ENCODE results near the gene HMCN1. TPM values are rescaled to one million over a fixed set of nuclear protein-coding genes. Genes with fewer than 3 reads are reported as not detected.

HMCN1 gene
- total and polyA plus RNA-seq, 2 donors from 2014 or later = 0.97 to 2.7 TPM

DNA sequence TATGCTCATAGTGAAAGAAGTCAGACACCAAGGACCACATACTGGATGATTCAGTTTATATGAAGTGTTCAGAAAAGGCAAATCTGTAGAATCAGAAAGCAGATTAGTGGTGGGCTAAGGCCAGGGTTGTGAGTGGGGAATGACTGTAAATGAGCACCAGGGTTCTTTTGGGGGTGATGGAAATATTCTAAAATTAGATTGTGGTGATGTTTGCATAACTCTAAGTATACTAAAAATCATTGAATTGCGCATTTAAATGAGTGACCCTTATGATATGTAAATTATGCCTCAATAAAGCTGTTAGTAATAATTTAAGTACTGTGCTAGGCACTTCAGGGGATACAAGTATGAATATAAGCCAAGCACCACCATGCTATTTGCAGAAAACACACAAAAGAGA is 384.5 kb downstream of the HMCN1 start:
- H3K4me3 ChIP-seq (ENCODE audit: low read length in 3 of 3) = no peak overlapping the region
- H3K27ac ChIP-seq (ENCODE audit: low read depth in 2 of 2, low read length in 2 of 2) = no peak overlapping the region
- FAIRE-seq (no peak), DNase-seq (no peak)
- no peaks in the 10 kb centered on the region for H3K4me1 ChIP-seq (ENCODE audit: control insufficient read depth in 2 of 3, insufficient read depth in 2 of 3, low read depth in 1 of 3, low read length in 3 of 3)
- no peaks in the 10 kb centered on the region for H3K9me3 ChIP-seq (ENCODE audit: control insufficient read depth in 2 of 3, insufficient read depth in 1 of 3, low read length in 3 of 3)
- H3K27me3 ChIP-seq (ENCODE audit: control insufficient read depth, insufficient read depth, low read length) = no peaks in the 10 kb centered on the region
- no peaks in the 10 kb centered on the region for H3K36me3 ChIP-seq (ENCODE audit: control insufficient read depth in 2 of 3, insufficient read depth in 3 of 3, low read length in 3 of 3)
- TF ChIP-seq, protein P1, sequence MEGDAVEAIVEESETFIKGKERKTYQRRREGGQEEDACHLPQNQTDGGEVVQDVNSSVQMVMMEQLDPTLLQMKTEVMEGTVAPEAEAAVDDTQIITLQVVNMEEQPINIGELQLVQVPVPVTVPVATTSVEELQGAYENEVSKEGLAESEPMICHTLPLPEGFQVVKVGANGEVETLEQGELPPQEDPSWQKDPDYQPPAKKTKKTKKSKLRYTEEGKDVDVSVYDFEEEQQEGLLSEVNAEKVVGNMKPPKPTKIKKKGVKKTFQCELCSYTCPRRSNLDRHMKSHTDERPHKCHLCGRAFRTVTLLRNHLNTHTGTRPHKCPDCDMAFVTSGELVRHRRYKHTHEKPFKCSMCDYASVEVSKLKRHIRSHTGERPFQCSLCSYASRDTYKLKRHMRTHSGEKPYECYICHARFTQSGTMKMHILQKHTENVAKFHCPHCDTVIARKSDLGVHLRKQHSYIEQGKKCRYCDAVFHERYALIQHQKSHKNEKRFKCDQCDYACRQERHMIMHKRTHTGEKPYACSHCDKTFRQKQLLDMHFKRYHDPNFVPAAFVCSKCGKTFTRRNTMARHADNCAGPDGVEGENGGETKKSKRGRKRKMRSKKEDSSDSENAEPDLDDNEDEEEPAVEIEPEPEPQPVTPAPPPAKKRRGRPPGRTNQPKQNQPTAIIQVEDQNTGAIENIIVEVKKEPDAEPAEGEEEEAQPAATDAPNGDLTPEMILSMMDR (IDR thresholded peaks at IDR 0.05; ENCODE audit: borderline replicate concordance, extremely low read depth, insufficient read depth) = no peak
- no peak overlapping the region for H3K9ac ChIP-seq (ENCODE audit: low read length in 3 of 3)
- intact Hi-C loops (cut with DNase I) = no loop called here

DNA sequence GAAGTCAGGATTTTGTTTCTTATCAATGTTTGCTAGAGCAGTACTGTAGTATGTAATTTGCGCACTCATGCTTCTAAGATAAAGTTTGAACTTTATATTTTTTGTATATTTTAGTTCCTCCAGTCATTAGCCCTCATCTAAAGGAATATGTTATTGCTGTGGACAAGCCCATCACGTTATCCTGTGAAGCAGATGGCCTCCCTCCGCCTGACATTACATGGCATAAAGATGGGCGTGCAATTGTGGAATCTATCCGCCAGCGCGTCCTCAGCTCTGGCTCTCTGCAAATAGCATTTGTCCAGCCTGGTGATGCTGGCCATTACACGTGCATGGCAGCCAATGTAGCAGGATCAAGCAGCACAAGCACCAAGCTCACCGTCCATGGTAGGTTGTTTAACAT is 388.6 kb downstream of the HMCN1 start:
- Histone ChIP-seq H3K36me3 (ENCODE audit: control insufficient read depth in 2 of 3, insufficient read depth in 3 of 3, low read length in 3 of 3) (no peaks in the 10 kb centered on the region), H3K4me1 (ENCODE audit: control insufficient read depth in 2 of 3, insufficient read depth in 2 of 3, low read depth in 1 of 3, low read length in 3 of 3) (no peaks in the 10 kb centered on the region), H3K27me3 (ENCODE audit: control insufficient read depth, insufficient read depth, low read length) (no peaks in the 10 kb centered on the region), H3K9me3 (ENCODE audit: control insufficient read depth in 2 of 3, insufficient read depth in 1 of 3, low read length in 3 of 3) (no peaks in the 10 kb centered on the region), H3K27ac (ENCODE audit: low read depth in 2 of 2, low read length in 2 of 2) (no peak overlapping the region), H3K9ac (ENCODE audit: low read length in 3 of 3) (no peak overlapping the region), H3K4me3 (ENCODE audit: low read length in 3 of 3) (no peak overlapping the region)
- no peak for FAIRE-seq
- TF ChIP-seq, protein P1 (IDR thresholded peaks at IDR 0.05; ENCODE audit: borderline replicate concordance, extremely low read depth, insufficient read depth) = no peak
- intact Hi-C loops (cut with DNase I) = no loop called here
- DNase-seq = no peak

DNA sequence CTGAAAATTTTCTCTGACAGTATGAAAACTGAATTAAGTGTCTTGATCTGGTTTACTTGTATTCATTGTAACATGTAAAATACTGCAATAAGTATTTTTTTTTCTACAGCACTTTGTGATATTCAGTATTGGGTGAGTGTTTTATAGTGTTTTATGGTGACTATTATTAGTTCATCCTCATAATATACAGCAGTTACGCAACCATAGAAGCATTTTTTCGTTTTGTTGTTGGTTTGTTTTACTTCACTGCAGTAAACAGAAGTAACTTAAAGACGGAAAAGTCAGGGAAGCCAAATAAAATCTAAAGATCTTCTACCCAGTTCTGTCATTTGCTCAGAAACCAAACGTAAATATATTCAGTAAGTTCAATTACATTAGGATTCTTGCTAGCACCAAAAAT is 390.8 kb downstream of the HMCN1 start:
- FAIRE-seq = no peak
- TF ChIP-seq, protein P1 (IDR thresholded peaks at IDR 0.05; ENCODE audit: borderline replicate concordance, extremely low read depth, insufficient read depth) = no peak
- no peak overlapping the region for H3K27ac ChIP-seq (ENCODE audit: low read depth in 2 of 2, low read length in 2 of 2)

DNA sequence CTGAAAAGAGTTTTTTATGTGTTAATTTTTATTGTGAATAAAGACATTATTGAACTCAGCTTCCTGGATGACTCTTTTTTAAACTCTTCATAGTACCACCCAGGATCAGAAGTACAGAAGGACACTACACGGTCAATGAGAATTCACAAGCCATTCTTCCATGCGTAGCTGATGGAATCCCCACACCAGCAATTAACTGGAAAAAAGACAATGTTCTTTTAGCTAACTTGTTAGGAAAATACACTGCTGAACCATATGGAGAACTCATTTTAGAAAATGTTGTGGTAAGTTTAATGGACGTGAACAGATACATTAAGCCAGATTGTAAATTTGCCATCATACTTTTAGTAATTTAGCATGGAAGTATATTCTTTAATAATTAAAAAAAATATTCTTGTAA is 391.3 kb downstream of the HMCN1 start:
- H3K27me3 ChIP-seq (ENCODE audit: control insufficient read depth, insufficient read depth, low read length) = no peaks in the 10 kb centered on the region
- FAIRE-seq (no peak), DNase-seq (no peak)
- H3K36me3 ChIP-seq (ENCODE audit: control insufficient read depth in 2 of 3, insufficient read depth in 3 of 3, low read length in 3 of 3) = no peaks in the 10 kb centered on the region
- no peak overlapping the region for H3K27ac ChIP-seq (ENCODE audit: low read depth in 2 of 2, low read length in 2 of 2)
- H3K4me3 ChIP-seq (ENCODE audit: low read length in 3 of 3) = no peak overlapping the region
- H3K9me3 ChIP-seq (ENCODE audit: control insufficient read depth in 2 of 3, insufficient read depth in 1 of 3, low read length in 3 of 3) = no peaks in the 10 kb centered on the region
- TF ChIP-seq, protein P1 (IDR thresholded peaks at IDR 0.05; ENCODE audit: borderline replicate concordance, extremely low read depth, insufficient read depth) = no peak
- no peaks in the 10 kb centered on the region for H3K4me1 ChIP-seq (ENCODE audit: control insufficient read depth in 2 of 3, insufficient read depth in 2 of 3, low read depth in 1 of 3, low read length in 3 of 3)
- H3K9ac ChIP-seq (ENCODE audit: low read length in 3 of 3) = no peak overlapping the region
- intact Hi-C loops (cut with DNase I) = no loop called here

More for the DNA sequence above, 390.8 kb downstream of the HMCN1 start:
- Histone ChIP-seq H3K9ac (ENCODE audit: low read length in 3 of 3) (no peak overlapping the region), H3K4me1 (ENCODE audit: control insufficient read depth in 2 of 3, insufficient read depth in 2 of 3, low read depth in 1 of 3, low read length in 3 of 3) (no peaks in the 10 kb centered on the region), H3K27me3 (ENCODE audit: control insufficient read depth, insufficient read depth, low read length) (no peaks in the 10 kb centered on the region), H3K4me3 (ENCODE audit: low read length in 3 of 3) (no peak overlapping the region), H3K9me3 (ENCODE audit: control insufficient read depth in 2 of 3, insufficient read depth in 1 of 3, low read length in 3 of 3) (no peaks in the 10 kb centered on the region), H3K36me3 (ENCODE audit: control insufficient read depth in 2 of 3, insufficient read depth in 3 of 3, low read length in 3 of 3) (no peaks in the 10 kb centered on the region)
- intact Hi-C loops (cut with DNase I) = no loop called here
- no peak for DNase-seq

Measured in kidney (tissue), 14 donors.